ENCODE data around the gene FLYWCH2. TPM values are rescaled to one million over a fixed set of nuclear protein-coding genes. Genes with fewer than 3 reads are reported as not detected.

FLYWCH2 gene
- total RNA-seq, 1 experiment from 2014 or later: 33.7 TPM

GRCh38 chr16:2874032-2874911, 8.7 kb upstream of the FLYWCH2 start:
- peak overlapping the region; percentile 27 to 47 for H3K4me3 ChIP-seq (replicated peaks in 1 of 2; ENCODE audit: low read depth in 1 of 2, low read length in 2 of 2)
- no peaks in the 10 kb centered on the region for H3K9me2 ChIP-seq (ENCODE audit: insufficient read depth)
- H3K27ac ChIP-seq (ENCODE audit: low read depth, low read length): peak overlapping the region; percentile 41
- TF ChIP-seq SRF (IDR thresholded peaks at IDR 0.05; ENCODE audit: low read depth): no peak
- TF ChIP-seq SP1 (IDR thresholded peaks at IDR 0.05; ENCODE audit: low read depth): no peak
- TF ChIP-seq RAD21 (IDR thresholded peaks at IDR 0.05; ENCODE audit: low read depth): no peak
- no peak for TF ChIP-seq CBX3 (IDR thresholded peaks at IDR 0.05; ENCODE audit: low read depth)
- TF ChIP-seq ELF1 (IDR thresholded peaks at IDR 0.05; ENCODE audit: borderline replicate concordance, low read depth): no peak
- TF ChIP-seq EZH2phosphoT487 (IDR thresholded peaks at IDR 0.05; ENCODE audit: borderline replicate concordance): no peak
- no peak for TF ChIP-seq ZBTB33 (IDR thresholded peaks at IDR 0.05; ENCODE audit: extremely low read depth, insufficient replicate concordance, low read length)
- no peak for TF ChIP-seq EZH2 (IDR thresholded peaks at IDR 0.05)
- TF ChIP-seq ZFX (IDR thresholded peaks at IDR 0.05): no peak
- no peak for TF ChIP-seq TCF7L2 (IDR thresholded peaks at IDR 0.05; ENCODE audit: borderline replicate concordance, extremely low read depth, insufficient read depth, insufficient read length)
- TF ChIP-seq REST (IDR thresholded peaks at IDR 0.05; ENCODE audit: low read depth): no peak
- no peaks in the 10 kb centered on the region for H3K27me3 ChIP-seq (ENCODE audit: insufficient read depth, low read length)
- peak overlapping the region; percentile 38 for H3K9ac ChIP-seq (ENCODE audit: low read length)
- POLR2A ChIA-PET: interaction anchor here (0.7 to 1.0 kb wide), 3 partner anchors 9 to 35 kb away, joined by 4 to 7 read pairs (median 5); partner anchors contain the start of gene FLYWCH2
- H3K4me2 ChIP-seq (ENCODE audit: low read length): peak overlapping the region; percentile 76
- intact Hi-C loops (cut with micrococcal nuclease): loop anchor here (1.0 kb wide), 1 partner anchor 45 kb away; no protein-coding TSS in a partner anchor
- H3K79me2 ChIP-seq (ENCODE audit: insufficient read depth, low read length): no peaks in the 10 kb centered on the region
- RAD21 ChIA-PET (ENCODE audit: low non-redundant PET in 1 of 2, low total read pairs in 2 of 2, uncharacterized antibody in 2 of 2, unreplicated experiment in 2 of 2): interaction anchor here (0.6 to 0.7 kb wide), 4 partner anchors 16 to 91 kb away, joined by 3 to 10 read pairs (median 4); no protein-coding TSS in a partner anchor
- peak overlapping the region; percentile 4 for H2AFZ ChIP-seq (ENCODE audit: low read depth, low read length, poor library complexity, severe bottlenecking)
- DNase-seq (ENCODE audit: low read depth, low spot score): no peak
- CTCF ChIA-PET: interaction anchor here (0.6 to 1.4 kb wide), 8 partner anchors 9 to 680 kb away, joined by 3 to 11 read pairs (median 3); partner anchors contain the start of gene FLYWCH2
- BruUV-seq (replicated peaks): no TSS peak
- no peaks in the 10 kb centered on the region for H3K36me3 ChIP-seq (ENCODE audit: control insufficient read depth in 1 of 2, insufficient read depth in 2 of 2, low read length in 2 of 2)
- ATAC-seq: peak; percentile 34
- no peaks in the 10 kb centered on the region for H4K20me1 ChIP-seq (ENCODE audit: insufficient read depth)
- H3K4me1 ChIP-seq (ENCODE audit: control insufficient read depth in 1 of 2, insufficient read depth in 2 of 2, low read length in 2 of 2): peaks cover 19 to 34% of the 10 kb centered on the region in 2 experiments
- no peaks in the 10 kb centered on the region for H3K9me3 ChIP-seq (ENCODE audit: control insufficient read depth in 1 of 2, insufficient read depth in 1 of 2, low read depth in 1 of 2, low read length in 2 of 2)
